Measurements from ENCODE around the gene ACSL4.
"Not testable (repeated sequence)": the region's sequence is repeated elsewhere in the genome, so short reads cannot be mapped to it uniquely, and the experiment has no call there.

The ACSL4 gene

GRCh38 chrX:109656774-109657173 lies 76.3 kb downstream of the ACSL4 start:
- no peak for TF ChIP-seq Cebpa-rat (IDR thresholded peaks at IDR 0.05)
- H3K36me3 ChIP-seq: peaks cover 37 to 76% (median 49%) of the 10 kb centered on the region in 11 experiments

GRCh38 chrX:109655502-109656201 lies 77.4 kb downstream of the ACSL4 start:
- peaks cover 0 to 9% (median 0%) of the 10 kb centered on the region in 10 experiments; a peak in 2 of 20 replicates for H3K4me1 ChIP-seq
- no peak for TF ChIP-seq Cebpa-rat (IDR thresholded peaks at IDR 0.05)
- H3K4me3 ChIP-seq: no peak overlapping the region
- H3K9me3 ChIP-seq (replicated peaks in 1 of 11): peaks cover 0 to 21% (median 10%) of the 10 kb centered on the region in 11 experiments; a peak in 16 of 22 replicates
- no peak overlapping the region for H3K27ac ChIP-seq
- H4K20me1 ChIP-seq: peaks cover 0 to 83% (median 6%) of the 10 kb centered on the region in 11 experiments; a peak in 10 of 22 replicates
- no peak overlapping the region for H3K9ac ChIP-seq
- peaks cover 36 to 72% (median 42%) of the 10 kb centered on the region in 11 experiments for H3K36me3 ChIP-seq
- peaks cover 31 to 70% (median 59%) of the 10 kb centered on the region in 11 experiments; a peak in 21 of 22 replicates for H3K27me3 ChIP-seq
- no peak overlapping the region for H3K4me2 ChIP-seq

More at GRCh38 chrX:109656774-109657173, 76.3 kb downstream of the ACSL4 start:
- Histone ChIP-seq H3K4me2 (no peak overlapping the region), H3K27me3 (peaks cover 24 to 73% (median 63%) of the 10 kb centered on the region in 11 experiments; a peak in 21 of 22 replicates), H3K4me3 (no peak overlapping the region), H4K20me1 (peaks cover 0 to 83% (median 6%) of the 10 kb centered on the region in 11 experiments; a peak in 10 of 22 replicates), H3K4me1 (peaks cover 0 to 18% (median 0%) of the 10 kb centered on the region in 10 experiments; a peak in 3 of 20 replicates), H3K9me3 (replicated peaks in 1 of 11) (peaks cover 0 to 21% (median 10%) of the 10 kb centered on the region in 11 experiments; a peak in 16 of 22 replicates), H3K9ac (no peak overlapping the region), H3K27ac (no peak overlapping the region)

- Histone ChIP-seq H3K36me3 (peaks cover 28 to 63% (median 32%) of the 10 kb centered on the region in 11 experiments), H3K27ac (no peak overlapping the region), H3K9ac (no peak overlapping the region), H4K20me1 (peaks cover 0 to 74% (median 6%) of the 10 kb centered on the region in 11 experiments; a peak in 10 of 22 replicates), H3K4me2 (no peak overlapping the region), H3K4me3 (no peak overlapping the region), H3K4me1 (no peaks in the 10 kb centered on the region), H3K9me3 (replicated peaks in 1 of 11) (peaks cover 0 to 19% (median 10%) of the 10 kb centered on the region in 11 experiments; a peak in 16 of 22 replicates), H3K27me3 (peaks cover 31 to 60% (median 49%) of the 10 kb centered on the region in 11 experiments; a peak in 21 of 22 replicates)
- no peak for TF ChIP-seq Cebpa-rat (IDR thresholded peaks at IDR 0.05)
Measured at GRCh38 chrX:109654516-109655109, 78.4 kb downstream of the ACSL4 start.

GRCh38 chrX:109644671-109645070 lies 88.4 kb downstream of the ACSL4 start:
- H3K9ac ChIP-seq; H3K4me2 ChIP-seq; H3K4me3 ChIP-seq; H3K27ac ChIP-seq; H3K9me3 ChIP-seq (replicated peaks in 1 of 11); H3K4me1 ChIP-seq: not testable (repeated sequence)
- Histone ChIP-seq H4K20me1 (peaks cover 0 to 73% (median 3%) of the 10 kb centered on the region in 11 experiments; a peak in 6 of 22 replicates), H3K36me3 (peaks cover 0 to 37% (median 0%) of the 10 kb centered on the region in 11 experiments; a peak in 6 of 22 replicates), H3K27me3 (peaks cover 39 to 56% (median 50%) of the 10 kb centered on the region in 11 experiments)

- Histone ChIP-seq H3K4me2 (no peak overlapping the region), H3K4me1 (no peaks in the 10 kb centered on the region), H3K9me3 (replicated peaks in 1 of 11) (no peaks in the 10 kb centered on the region), H4K20me1 (peaks cover 0 to 80% (median 3%) of the 10 kb centered on the region in 11 experiments; a peak in 6 of 22 replicates), H3K9ac (no peak overlapping the region), H3K4me3 (no peak overlapping the region), H3K27me3 (peaks cover 41 to 66% (median 60%) of the 10 kb centered on the region in 11 experiments), H3K36me3 (peaks cover 0 to 47% (median 4%) of the 10 kb centered on the region in 11 experiments; a peak in 8 of 22 replicates), H3K27ac (no peak overlapping the region)
- TF ChIP-seq Cebpa-rat (IDR thresholded peaks at IDR 0.05): no peak
Measured at GRCh38 chrX:109643687-109644086, 89.4 kb downstream of the ACSL4 start.

GRCh38 chrX:109638158-109638557 lies 94.9 kb downstream of the ACSL4 start:
- Histone ChIP-seq H3K4me3 (no peak overlapping the region), H3K9me3 (replicated peaks in 1 of 11) (no peaks in the 10 kb centered on the region), H3K4me2 (no peak overlapping the region), H4K20me1 (peaks cover 0 to 71% (median 0%) of the 10 kb centered on the region in 11 experiments; a peak in 7 of 22 replicates), H3K27ac (no peak overlapping the region), H3K27me3 (peaks cover 51 to 97% (median 91%) of the 10 kb centered on the region in 11 experiments), H3K4me1 (no peaks in the 10 kb centered on the region), H3K9ac (no peak overlapping the region), H3K36me3 (peaks cover 0 to 47% (median 5%) of the 10 kb centered on the region in 11 experiments; a peak in 8 of 22 replicates)
- no peak for TF ChIP-seq Cebpa-rat (IDR thresholded peaks at IDR 0.05)

- Histone ChIP-seq H3K36me3 (peaks cover 0 to 47% (median 5%) of the 10 kb centered on the region in 11 experiments; a peak in 8 of 22 replicates), H3K27me3 (peaks cover 48 to 97% (median 91%) of the 10 kb centered on the region in 11 experiments)
Measured at GRCh38 chrX:109637477-109637876, 95.6 kb downstream of the ACSL4 start.

GRCh38 chrX:109635146-109635545 lies 97.9 kb downstream of the ACSL4 start:
- Histone ChIP-seq H3K4me2 (no peak overlapping the region), H4K20me1 (peaks cover 0 to 41% (median 0%) of the 10 kb centered on the region in 11 experiments; a peak in 6 of 22 replicates), H3K36me3 (peaks cover 0 to 30% (median 5%) of the 10 kb centered on the region in 11 experiments; a peak in 6 of 22 replicates), H3K4me3 (no peak overlapping the region), H3K27ac (no peak overlapping the region), H3K9me3 (replicated peaks in 1 of 11) (no peaks in the 10 kb centered on the region), H3K9ac (no peak overlapping the region), H3K27me3 (peaks cover 52 to 97% (median 91%) of the 10 kb centered on the region in 11 experiments), H3K4me1 (no peaks in the 10 kb centered on the region)
- TF ChIP-seq Cebpa-rat (IDR thresholded peaks at IDR 0.05): no peak

More at GRCh38 chrX:109637477-109637876, 95.6 kb downstream of the ACSL4 start:
- H3K4me3 ChIP-seq; H3K27ac ChIP-seq; H3K4me2 ChIP-seq; H3K9me3 ChIP-seq (replicated peaks in 1 of 11); H3K9ac ChIP-seq; H3K4me1 ChIP-seq: not testable (repeated sequence)
- H4K20me1 ChIP-seq: peaks cover 0 to 64% (median 0%) of the 10 kb centered on the region in 11 experiments; a peak in 7 of 22 replicates
